Kidney glomerular epithelial cell (primary cell): ENCODE data around the gene KRT34.
A peak's percentile ranks its signal among the peaks of the same experiment; 100 is the strongest.
"Not testable (repeated sequence)": the region's sequence is repeated elsewhere in the genome, so short reads cannot be mapped to it uniquely, and the experiment has no call there.

ENCODE experiments used
- DNase-seq: peaks from one replicate; lab custom pipeline; 2025; lab: John Stamatoyannopoulos, UW

The KRT34 gene

DNA sequence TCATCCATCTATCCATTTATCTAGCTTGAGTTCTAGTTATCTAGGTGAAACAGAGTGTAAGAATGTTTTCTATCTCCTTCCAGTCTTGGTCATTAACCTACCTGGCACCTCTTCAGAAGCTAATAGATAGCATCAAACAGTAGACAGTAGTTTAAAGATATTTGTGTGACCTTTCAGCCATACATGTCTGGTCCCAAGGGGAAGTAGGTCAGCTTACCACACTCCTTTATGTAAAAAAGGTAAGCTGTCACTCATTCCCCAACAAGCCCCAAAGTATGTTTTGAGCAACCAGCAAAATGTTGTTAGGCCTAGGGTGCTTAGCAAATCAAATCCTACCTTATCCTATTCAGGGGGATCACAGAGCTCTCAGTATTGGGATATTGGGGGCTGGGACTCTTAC is 16.0 kb downstream of the KRT34 start:
- no peak for DNase-seq

DNA sequence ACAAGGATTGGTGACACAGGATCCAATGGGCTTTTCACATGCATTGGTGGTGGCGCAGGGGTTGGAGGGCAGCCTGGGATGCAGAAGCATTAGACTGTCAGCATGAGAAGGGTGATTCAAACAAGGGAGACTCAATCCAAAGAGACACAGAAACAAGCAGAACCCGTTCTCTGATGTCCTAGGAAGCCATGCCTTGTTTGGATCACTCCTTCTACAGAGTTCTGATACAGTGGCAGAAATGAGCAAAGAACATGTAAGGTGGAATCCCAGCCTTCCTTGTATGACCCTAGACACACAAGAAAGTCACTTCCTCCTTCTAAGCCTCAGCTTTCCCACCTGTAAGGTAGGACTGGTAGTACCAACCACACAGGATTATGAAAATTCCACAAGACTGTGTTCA is 18.2 kb downstream of the KRT34 start:
- no peak for DNase-seq

DNA sequence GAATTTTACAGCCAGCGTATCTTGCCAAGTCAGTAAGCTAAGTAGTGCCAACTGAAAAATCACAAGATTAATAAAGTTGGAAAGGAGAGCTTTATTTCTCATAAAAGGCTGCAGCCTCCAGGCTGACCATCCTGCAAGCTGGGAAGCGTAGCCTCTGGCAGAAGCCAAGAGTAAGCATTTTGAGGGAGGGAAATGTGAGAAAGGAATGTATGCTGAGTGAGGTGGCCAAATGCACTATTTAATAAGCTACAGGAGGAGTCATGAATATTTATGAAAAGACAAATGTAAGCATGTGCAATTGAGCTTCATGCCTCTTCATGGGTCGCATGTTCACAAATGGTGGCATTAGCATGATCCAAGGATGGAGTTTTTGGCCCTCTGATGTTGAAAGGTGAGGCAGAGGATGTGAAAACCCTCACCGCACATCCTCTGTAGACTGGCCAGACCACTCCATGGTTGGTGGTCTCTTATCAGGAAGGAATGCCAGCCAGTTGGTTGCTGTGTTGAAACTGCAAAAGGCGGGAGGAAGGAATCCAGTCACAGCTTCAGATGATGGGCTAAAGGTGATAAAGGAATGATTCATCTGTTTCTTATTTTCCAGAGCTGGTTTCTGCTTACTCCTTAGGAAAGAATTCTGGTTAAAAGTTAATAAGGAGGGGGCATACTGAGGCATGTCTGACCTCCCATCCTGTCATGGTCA is 21.7 kb downstream of the KRT34 start:
- DNase-seq: peak; percentile 95

DNA sequence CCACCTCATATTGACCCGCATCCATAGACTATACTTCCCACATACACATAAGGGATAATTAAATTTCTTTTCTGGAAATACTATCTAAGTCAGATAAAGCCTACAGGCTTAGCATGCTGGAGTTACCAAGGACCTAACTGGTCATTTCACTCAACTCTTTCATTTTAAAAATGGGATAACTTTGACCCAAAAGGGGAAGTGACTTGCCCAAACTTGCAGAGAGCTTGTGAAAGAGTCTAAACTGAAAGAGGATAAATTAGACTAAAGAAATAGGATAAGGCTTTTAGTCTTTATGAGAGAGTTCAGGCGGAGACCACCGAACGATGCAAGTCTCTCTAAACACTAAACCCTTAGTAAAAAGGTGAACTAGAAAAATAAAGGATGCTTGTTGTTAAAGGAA is 27.6 kb downstream of the KRT34 start:
- no peak for DNase-seq

DNA sequence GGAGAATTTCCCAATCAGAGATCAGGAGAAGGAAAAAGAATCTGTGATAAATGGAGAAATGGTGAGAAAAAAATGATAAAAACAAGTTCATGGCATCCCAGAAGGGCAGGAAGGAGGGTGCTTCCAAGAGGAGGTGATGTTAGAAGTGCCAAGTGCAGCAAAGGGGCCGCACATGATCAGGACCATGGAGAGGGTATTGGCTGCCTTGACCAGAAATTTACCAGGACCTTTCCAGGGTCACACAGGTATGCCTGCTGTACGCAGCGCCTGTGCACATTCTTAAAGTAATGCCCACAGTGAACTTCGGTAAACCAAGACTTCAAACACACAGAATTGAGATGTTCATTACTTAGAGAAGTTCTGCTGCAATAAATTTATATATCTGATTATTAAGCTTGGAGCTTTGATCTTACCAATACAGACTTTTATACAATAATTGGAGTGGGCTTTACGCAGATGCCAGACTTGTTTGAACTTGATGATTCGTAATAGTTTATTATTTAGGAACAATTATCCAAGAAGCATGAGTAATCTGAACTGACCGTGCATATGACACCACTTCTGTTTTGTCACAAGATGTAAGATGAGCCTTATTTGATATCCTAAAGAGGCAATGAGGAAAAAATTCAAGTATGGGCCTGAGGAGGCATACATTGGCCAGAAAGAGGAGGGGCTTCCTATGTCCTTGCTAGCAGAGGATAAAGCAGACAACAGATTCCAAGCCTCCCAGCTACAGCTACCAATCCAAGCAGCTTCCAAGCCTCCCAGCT is 29.3 kb downstream of the KRT34 start:
- DNase-seq: no peak

DNA sequence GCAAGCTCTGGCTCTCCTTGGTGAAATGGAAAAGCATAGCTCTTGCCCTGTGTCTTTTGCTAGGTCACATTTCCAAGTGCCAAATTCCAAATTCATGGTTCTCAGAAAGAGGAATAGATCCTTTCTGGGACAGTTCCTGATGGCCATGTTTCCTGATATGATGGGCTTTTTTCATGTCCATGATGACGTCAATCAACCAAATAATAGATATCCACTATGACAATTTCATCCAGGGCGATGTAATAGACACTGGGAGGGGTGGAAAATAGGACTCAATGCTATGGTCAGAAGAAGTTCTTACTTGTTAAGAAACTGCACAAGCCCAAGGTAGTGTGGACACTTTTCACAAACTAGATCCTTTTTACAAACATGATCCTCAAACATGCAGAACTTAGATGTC is 30.9 kb downstream of the KRT34 start:
- no peak for DNase-seq

DNA sequence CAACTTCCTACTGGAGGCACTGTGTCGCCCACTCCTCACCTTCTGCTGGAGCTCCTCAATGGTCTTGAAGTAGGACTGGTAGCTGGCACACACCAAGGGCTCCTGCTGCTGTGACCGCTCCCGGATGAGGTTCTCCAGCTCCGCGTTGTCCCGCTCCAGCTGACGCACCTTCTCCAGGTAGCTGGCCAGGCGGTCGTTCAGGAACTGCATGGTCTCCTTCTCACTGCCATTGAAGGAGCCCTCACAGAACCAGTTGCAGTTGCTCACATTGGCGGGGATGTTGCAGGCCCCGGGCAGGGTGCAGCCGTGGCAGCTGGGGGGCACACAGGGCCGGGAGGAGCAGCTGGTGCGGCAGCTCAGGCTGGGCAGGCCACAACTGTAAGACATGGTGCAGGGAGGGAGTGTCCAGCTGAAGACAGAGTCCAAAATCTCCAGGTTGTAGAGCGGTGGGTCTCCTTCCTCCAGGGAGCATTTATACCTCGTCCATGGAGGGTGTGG is 31.7 kb downstream of the KRT34 start, which contains the start of gene KRT33A:
Gene KRT33A (minus strand): TSS at position 448 of the 498 bp plus-strand sequence. CDS start 61 bp downstream, at position 387.
- not testable (repeated sequence) for DNase-seq

DNA sequence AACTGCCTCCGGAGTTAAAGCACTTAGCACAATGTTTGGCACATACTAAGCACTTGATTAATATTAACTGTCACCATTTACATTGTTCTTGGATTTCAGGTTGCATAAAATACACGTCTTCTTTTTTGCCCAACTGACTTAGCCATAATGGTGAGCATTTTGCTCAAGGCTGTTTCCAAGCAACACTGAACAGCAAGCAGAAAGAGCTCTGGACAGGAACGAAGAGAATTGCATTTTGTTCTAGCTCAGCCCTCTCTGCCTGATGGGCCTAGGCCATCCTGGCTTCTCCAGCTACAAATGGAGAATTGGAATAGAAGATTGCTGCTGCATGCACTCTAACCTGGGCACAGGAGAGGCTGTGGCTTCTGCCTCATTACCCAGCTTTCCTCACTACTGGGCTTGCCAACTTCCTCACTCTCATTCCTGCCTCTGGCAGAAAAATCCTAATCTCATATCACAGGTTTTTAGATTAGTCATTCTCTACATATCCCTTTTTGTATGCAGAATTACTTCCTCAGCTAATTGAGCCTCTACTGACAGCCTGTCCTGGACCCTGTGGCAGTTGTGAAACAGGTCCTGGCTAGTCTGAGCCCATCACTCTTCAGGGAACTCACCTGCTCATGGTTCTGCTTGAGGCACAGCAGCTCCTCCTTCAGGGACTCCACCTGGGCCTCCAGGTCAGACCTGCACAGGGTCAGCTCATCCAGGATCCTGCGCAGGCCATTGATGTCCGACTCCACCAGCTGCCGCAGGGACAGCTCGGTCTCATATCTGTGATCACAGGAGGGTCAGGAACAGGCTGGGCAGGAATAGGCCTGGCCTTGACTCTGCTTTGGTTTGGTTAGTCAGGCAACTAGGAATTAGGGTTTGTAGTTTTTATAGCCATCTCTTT is 34.0 kb downstream of the KRT34 start:
- no peak for DNase-seq

DNA sequence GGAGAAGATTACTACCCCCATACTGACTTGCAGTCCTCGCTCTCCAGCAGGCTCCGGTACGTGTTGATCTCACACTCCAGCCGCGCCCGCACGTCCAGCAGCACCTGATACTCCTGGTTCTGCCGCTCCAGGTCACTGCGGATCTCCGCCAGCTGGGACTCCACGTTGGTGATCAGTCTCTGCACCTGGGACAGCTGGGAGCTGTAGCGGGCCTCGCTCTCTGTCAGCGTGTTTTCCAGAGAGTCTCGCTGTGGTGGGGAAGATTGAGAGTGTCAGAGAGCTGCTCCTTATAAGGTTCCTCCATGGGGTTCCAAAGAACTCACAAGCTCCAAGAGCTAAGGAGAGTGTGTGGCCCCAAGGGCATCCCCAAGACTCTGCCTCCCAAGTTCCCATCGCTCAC is 35.7 kb downstream of the KRT34 start:
- not testable (repeated sequence) for DNase-seq

DNA sequence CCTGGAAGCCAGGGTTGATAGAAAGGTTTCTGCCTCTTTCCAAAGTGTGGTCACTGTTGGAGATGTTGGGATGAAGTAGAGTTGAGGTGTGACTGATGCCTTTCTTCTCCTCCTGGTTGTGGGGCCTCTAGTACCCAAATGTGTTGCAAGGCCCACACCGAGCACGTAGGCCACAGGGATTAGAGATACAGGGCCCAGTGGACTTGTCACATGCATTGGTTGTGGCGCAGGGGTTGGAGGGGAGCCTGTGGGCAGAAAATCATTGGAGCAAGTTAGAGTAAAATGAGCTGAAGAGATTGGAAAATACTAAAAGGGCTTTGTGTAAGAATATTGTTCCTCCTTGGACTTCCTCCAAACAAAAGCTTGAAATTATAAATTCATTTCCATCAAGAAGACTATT is 36.1 kb downstream of the KRT34 start:
- no peak for DNase-seq

DNA sequence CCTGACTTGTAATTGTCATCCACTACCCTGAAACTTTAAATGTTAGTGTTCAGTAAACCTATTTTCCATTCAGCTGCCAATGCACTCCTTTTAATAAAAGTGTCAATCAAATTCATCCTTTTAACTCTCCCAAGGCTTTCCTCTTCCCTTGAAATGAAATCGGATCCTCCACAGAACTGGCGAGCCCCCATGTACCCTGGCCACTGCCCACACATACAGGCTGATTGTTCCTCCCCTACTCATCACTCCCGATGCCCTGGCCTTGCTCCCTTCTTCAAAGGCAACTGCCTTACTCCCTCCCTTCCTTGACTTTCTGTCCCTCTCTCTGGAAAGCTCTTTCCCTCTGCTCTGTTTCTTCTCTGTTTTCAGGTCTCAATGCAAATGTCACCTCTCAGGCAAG is 39.1 kb downstream of the KRT34 start:
- DNase-seq: no peak

DNA sequence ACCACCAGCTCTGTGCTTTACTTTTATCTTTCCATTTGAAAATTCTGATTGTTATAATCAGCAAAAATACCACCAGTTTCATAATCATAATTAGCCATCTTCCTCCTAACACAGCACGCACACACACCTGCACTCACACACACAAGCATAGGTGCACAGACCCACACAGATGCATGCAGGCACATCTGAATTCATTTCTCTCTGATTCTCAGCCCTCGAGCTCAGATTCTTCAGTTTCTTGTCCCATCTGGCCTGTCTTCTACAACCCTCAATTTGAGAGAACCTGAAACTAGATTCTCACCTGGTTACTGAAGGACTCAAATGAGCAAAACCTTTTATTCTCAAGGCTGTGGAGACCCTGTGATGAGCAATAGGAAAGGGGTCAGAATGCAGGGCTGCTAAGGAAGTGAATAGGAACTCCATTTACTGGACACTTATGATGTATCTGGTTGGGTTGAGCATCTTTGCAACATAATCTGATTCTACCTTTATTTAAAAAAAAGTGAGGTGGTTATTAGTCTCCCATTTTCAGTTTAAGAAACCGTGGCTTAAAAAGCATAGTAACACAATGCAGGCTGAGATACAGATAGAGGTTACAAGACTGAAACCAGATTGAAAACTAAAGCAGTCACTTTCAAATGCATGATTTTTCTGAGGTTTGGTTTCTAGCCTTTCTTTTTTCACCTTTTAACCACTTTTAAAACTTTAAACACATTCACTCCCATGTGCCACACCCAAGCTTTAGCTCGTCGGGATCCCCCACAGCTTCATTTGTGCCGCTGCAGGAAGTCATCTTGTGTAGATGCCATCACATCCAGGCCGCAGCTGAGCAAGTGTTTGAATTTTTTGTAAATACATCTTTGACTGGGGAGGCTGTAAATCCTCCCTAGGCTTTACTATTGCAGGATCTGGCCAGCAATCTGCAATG is 40.9 kb downstream of the KRT34 start:
- no peak for DNase-seq

DNA sequence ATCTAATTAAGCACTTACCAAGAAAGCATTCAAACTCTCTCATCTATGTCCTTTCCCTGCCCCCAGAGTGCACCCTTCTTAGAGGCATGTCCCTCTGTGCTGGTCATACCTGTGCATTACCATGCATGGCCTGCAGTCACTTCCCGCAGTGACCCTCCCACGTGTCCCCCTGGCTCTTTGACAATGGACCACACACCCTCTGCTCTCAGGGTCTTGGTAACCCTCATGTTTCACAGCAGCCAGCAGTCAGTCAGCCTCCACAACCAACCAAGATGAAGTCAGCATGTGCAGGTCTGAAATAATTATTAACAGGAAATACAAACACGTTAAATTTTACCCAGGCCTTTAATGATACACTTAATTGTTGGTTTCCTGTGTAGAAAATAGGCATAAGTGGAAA is 41.6 kb downstream of the KRT34 start:
- peak; percentile 14 for DNase-seq

DNA sequence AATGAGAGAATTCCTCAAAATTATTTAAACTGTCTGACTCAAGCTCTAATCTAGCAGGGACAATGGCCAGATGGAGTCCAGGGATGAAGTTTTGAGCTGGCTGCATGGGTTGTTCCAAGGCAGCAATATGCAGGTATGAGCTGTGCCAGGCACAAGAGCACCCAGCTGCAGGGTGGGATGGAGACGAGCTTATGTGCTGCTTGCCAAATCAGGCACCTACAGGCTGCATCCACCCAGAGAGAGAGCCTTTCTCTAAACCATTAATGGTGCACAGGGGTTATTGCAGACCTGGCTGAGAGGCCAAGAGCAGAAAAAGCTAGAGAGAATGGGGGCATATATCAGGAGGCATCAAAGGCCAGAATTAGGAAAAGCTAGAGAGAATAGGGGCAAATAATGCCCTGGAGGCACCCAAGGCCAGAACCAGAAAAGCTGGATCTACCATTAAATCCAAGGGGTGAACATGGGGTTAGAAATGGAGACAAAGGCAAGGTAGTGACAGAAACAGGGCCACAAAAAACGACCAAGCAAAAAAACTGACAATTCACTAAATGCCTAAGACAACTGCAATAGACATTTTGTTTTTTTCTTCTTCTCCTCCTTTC is 42.4 kb downstream of the KRT34 start:
- DNase-seq: no peak

DNA sequence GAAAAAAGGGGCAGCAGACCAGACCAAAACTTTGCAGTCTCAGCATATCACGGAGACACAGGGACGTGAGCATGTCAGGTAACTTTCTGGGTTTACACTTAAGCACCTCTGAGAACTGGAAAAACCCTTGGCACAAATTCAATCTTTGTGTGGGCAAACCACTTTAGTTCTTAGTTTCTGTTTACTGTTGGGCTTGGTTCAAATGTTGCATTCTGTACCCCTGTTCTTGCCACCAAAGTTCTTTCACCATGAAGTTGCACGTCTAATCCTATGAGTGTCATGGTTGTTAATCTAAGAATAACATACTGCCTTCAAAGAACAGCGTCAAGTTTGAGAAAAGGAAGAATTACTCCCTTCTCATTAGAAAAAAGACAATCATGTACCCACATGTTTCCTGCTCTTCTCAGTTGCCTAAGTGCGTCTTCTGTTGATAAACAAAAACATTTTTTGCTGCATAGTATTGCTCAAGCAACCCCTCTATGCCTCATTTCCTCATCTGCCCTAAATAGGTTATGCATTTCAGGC is 43.1 kb downstream of the KRT34 start:
- peak; percentile 41 for DNase-seq

DNA sequence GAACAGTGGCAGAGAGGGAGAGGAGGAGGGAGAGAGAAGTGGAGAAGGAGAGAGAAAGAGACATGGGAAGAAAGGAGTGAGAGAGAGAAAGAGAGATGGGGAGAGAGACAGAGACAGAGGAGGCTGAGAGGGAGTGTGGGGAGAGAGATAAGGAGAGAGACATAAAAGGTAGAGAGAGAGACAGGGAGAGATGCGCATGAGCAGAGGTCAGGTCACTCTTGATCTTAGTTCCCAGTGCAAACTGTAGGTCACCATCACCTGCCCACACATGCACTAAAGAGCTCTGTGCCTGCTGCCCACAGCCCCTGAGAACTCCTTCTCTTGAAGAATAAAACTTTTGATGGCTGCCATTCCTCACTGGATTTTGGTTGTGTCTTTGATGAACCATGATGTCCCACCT is 46.4 kb downstream of the KRT34 start:
- DNase-seq: no peak

DNA sequence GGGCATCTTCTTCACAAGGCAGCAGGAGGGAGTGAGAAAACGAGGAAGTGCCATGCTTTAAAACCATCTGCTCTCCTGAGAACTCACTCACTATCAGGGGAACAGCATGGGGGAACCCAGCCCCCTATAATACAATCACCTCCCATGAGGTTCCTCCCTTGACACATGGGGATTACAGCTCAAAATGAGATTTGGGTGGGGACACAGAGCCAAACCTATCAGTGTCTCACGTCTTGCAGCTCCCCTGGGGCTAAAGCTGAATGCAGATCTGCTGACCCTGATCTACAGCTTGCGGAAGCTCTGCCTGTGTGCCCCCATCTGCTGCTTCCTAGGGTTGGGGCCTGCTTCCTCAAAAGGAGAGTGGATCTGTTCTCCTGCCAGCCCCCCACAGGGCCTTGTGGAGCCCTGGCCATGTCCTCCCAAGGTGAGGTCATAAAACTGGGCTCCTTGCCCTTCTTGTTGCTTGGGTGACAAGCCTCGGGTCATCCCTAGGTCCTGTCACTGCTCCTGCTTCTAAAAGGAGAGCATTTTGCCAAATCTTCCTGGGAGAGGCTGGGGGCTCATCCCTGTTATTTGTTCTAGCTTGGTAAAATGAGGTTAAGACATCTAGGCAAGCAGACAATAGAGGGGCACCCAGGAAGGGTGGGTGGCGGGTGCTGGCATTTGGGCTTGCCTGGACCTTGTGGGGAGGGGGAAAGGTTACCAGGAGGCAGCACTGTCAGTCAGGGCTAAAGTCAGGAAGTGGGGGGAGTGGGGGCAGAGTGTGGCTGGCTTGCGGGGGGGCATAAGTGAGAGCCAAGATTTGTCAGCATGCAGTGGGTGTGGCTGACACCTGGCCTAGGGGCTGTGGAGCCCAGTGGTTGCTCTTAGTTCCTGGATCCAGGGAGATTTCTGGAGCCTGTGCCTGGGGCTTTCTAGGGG is 47.5 kb downstream of the KRT34 start:
- DNase-seq: no peak

DNA sequence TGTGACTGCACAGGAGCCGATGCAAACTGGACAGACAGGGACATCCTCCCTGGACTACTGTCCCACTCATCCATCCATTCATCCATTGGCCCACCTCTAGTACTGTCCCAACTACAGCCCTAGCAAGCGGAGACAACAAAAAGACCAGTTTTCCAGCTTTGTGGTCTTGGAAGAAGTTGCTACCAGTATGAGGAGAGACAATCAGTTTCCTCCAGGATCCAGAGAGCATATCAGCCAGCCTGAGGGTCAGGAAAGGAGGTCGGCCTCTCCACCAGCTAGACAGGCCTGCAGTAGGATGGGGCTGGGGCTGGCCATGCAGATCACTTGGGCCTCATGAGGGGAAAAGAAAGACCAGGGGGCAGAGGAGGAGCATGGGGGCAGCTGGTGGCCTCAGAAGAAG is 48.3 kb downstream of the KRT34 start:
- DNase-seq: no peak

DNA sequence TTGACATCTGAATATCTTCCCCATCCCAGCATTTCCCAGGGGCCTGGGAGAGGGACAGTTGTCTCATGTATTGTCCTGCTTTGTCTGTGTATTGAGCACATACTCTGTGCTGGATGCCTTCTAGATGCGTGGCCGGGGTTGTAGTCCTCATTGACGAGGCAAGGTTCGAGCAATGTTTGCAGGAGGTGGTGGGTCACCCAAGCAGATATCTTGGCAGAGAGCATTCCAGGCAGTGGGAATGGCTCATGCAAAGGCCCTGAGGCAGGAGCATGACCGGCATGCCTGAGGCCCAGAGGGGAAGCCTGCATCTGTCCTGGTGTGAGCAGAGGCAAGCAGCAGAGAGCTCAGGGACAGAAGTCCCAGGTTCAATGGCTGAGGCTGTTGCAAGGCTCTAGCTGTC is 49.0 kb downstream of the KRT34 start:
- no peak for DNase-seq

DNA sequence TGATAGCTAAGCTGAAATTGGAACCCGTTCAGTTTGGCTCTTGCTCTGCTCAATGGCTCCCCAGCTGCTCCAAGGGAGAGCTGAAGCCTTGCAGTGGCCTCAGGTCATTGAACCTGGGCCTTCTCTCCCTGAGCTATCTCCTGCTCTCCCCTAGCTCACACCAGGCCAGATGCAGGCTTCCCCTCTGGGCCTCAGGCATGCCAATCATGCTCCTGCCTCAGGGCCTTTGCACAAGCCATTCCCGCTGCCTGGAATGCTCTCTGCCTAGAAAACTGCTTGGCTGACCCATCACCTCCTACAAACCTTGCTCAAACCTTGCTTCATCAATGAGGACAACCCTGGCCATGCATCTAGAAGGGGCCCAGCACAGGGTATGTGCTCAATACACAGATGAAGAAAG is 49.9 kb downstream of the KRT34 start:
- no peak for DNase-seq
